ENCODE measurements around the gene DNAJC22.
"Not testable (repeated sequence)": the region's sequence is repeated elsewhere in the genome, so short reads cannot be mapped to it uniquely, and the experiment has no call there.

The DNAJC22 gene

GRCh38 chr12:49346659-49347310 lies at the start of gene DNAJC22:
Gene DNAJC22, plus strand, starts transcription at chr12:49346888. Its CDS starts 1,985 bp downstream, at chr12:49348873.
- no peak for DNase-seq (ENCODE audit: low read depth, low spot score)

GRCh38 chr12:49297695-49298060 lies 49.0 kb upstream of the DNAJC22 start:
- DNase-seq (ENCODE audit: low read depth, low spot score): no peak

- DNase-seq (ENCODE audit: low read depth, low spot score): no peak
Observed at GRCh38 chr12:49298160-49298559, 48.5 kb upstream of the DNAJC22 start.

- DNase-seq (ENCODE audit: low read depth, low spot score): no peak
Observed at GRCh38 chr12:49301760-49302159, 44.9 kb upstream of the DNAJC22 start.

GRCh38 chr12:49304161-49304560 lies 42.5 kb upstream of the DNAJC22 start:
- no peak for DNase-seq (ENCODE audit: low read depth, low spot score)

GRCh38 chr12:49305762-49306510 lies 40.8 kb upstream of the DNAJC22 start:
- no peak for DNase-seq (ENCODE audit: low read depth, low spot score)

DNA sequence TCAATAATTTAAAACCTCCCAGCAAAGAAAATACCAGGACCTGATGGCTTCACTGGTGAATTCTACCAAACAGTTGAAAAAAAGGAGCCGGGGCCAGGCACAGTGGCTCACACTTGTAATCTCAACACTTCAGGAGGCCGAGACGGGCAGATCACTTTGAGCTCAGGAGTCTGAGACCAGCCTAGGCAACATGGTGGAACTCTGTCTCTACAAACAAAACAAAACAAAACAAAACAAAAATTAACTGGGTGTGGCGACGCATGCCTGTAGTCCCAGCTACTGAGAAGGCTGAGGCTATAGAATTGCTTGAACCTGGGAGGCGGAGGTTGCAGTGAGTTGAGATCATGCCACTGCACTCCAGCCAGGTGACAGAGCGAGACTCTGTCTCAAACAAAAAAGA lies 37.3 kb upstream of the DNAJC22 start:
- DNase-seq (ENCODE audit: low read depth, low spot score): no peak

- not testable (repeated sequence) for DNase-seq (ENCODE audit: low read depth, low spot score)
Observed at GRCh38 chr12:49310451-49311000, 36.2 kb upstream of the DNAJC22 start.

GRCh38 chr12:49314811-49315210 lies 31.9 kb upstream of the DNAJC22 start:
- no peak for DNase-seq (ENCODE audit: low read depth, low spot score)

- not testable (repeated sequence) for DNase-seq (ENCODE audit: low read depth, low spot score)
Observed at GRCh38 chr12:49317118-49317517, 29.6 kb upstream of the DNAJC22 start.

DNA sequence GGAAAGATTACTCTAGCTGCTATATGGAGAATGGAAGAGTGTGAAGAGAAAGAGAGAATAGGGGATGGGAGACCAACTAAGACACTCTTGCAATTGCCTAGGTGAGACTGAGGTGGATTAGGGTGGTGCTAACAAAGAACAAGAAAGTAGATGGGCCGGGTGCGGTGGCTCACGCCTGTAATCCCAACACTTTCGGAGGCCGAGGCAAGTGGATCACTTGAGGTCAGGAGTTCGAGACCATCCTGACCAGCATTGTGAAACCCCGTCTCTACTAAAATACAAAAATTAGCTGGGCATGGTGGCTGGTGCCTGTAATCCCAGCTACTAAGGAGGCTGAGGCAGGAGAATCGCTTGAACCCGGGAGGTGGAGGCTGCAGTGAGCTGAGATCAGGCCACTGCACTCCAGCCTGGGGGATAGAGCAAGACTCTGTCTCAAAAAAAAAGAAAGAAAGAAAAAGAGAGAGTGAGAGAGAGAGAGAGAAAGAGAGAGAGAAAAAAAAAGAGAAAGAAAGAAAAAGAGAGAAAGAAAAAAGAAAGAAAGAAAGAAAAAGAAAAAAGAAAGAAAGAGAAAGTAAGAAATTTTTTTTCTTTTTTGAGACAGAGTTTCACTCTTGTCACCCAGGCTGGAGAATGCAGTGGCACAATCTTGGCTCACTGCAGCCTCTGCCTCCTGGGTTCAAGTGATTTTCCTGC lies 26.1 kb upstream of the DNAJC22 start:
- DNase-seq (ENCODE audit: low read depth, low spot score): not testable (repeated sequence)

DNA sequence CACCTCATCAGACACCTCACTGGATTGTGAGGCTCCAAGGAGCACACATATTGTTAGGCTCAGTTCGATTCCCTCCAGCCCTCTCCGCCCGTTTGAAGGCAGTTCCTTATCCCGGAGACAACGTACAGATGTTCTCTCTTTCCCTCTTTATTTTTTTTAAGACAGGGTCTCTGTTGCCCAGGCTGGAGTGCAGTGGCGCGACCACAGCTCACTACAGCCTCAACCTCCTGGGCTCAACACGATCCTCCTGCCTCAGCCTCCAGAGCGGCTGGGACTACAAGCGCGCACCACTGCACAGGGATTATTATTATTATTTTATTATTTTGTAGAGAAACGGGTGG lies 24.4 kb upstream of the DNAJC22 start:
- DNase-seq (ENCODE audit: low read depth, low spot score): no peak

GRCh38 chr12:49322708-49323523 lies 23.8 kb upstream of the DNAJC22 start, which contains the start of gene TROAP:
Gene TROAP, plus strand, starts transcription at chr12:49323255. Its CDS starts 354 bp downstream, at chr12:49323609.
- DNase-seq (ENCODE audit: low read depth, low spot score): peak; percentile 96

- DNase-seq (ENCODE audit: low read depth, low spot score): no peak
Observed at GRCh38 chr12:49323524-49324097, 23.1 kb upstream of the DNAJC22 start.

DNA sequence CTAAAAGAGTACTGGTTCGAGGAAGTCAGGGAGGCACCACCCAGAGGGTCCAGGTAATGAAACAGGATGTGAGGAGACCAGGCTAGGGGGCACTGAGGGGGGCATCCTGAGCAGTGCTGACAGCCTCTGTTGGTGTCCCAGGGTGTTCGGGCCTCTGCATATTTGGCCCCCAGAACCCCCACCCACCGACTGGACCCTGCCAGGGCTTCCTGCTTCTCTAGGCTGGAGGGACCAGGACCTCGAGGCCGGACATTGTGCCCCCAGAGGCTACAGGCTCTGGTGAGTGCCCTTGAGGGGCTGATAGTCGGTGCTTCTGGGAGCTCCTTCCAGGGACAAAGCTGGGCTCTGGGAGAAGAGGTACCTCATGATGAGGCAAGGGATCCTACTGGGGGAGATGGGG lies 21.1 kb upstream of the DNAJC22 start:
- DNase-seq (ENCODE audit: low read depth, low spot score): no peak

- DNase-seq (ENCODE audit: low read depth, low spot score): no peak
Observed at GRCh38 chr12:49327368-49327767, 19.3 kb upstream of the DNAJC22 start.

DNA sequence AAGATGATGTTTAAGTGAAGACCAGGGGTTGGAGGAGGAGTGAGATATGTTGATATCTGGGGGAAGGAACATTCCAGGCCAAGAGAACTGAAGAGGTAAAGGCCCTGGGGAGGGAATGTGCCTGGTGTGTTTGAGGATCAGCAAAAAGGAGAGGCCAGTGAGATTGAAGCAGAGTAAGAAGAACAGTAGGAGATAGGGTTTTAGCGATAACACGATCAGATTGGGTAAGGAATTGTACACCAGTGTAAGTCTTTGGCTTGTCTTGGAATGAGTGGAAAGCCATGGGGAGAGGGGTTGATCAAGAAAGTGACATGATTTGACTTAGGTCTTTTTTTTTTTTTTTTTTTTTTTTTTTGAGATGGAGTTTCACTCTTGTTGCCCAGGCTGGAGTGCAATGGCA lies 18.8 kb upstream of the DNAJC22 start:
- DNase-seq (ENCODE audit: low read depth, low spot score): no peak

GRCh38 chr12:49328816-49329215 lies 17.9 kb upstream of the DNAJC22 start:
- no peak for DNase-seq (ENCODE audit: low read depth, low spot score)

DNA sequence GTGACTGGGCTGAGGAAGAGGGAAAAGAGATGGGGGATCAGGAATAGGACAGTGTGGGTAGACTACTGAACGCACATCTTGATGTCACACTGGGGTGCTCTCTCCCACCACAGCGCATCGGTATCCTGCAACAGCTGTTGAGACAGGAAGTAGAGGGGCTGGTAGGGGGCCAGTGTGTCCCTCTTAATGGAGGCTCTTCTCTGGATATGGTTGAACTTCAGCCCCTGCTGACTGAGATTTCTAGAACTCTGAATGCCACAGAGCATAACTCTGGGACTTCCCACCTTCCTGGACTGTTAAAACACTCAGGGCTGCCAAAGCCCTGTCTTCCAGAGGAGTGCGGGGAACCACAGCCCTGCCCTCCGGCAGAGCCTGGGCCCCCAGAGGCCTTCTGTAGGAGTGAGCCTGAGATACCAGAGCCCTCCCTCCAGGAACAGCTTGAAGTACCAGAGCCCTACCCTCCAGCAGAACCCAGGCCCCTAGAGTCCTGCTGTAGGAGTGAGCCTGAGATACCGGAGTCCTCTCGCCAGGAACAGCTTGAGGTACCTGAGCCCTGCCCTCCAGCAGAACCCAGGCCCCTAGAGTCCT lies 16.6 kb upstream of the DNAJC22 start:
- DNase-seq (ENCODE audit: low read depth, low spot score): no peak

- DNase-seq (ENCODE audit: low read depth, low spot score): no peak
Observed at GRCh38 chr12:49330631-49331379, 15.9 kb upstream of the DNAJC22 start.

Data from activated CD4-positive, CD25-positive, alpha-beta regulatory T cell treated with anti-CD3 and anti-CD28 coated beads, Interleukin-2, amount 50 U/mL, for 16 hours (primary cell).